Ramos (cell line): ENCODE measurements around the gene OR2Z1.
"Not testable (repeated sequence)": the region's sequence is repeated elsewhere in the genome, so short reads cannot be mapped to it uniquely, and the experiment has no call there.

Experiments
- in situ Hi-C: fragments of 300-500 bp; cut with MboI; formaldehyde crosslinking; loops from one replicate; pipeline ENCODE4 v1.14.3; 2022; ENCODE audit warnings: low sequenced_read_pairs; ENCODE audit not compliant: unreplicated experiment

Gene OR2Z1

DNA sequence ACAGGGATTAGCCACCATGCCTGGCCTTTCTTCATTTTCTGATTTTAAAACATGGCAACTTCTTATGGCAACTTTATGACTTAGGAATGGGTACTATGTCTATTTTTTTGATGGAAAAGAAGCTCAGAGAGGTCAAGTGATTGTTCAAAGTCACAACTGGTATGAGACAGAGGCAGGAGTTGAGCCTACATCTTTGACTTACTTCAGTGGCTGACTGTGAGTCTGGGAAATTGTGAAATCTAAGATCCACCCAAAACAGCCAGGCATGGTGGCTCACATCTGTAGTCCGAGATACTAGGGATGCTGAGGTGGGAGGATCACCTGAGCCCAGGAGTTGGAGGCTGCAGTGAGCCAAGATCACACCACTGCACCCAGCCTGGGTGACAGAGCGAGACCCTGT is 20.5 kb upstream of the OR2Z1 start:
- in situ Hi-C loops, result no loop called here

DNA sequence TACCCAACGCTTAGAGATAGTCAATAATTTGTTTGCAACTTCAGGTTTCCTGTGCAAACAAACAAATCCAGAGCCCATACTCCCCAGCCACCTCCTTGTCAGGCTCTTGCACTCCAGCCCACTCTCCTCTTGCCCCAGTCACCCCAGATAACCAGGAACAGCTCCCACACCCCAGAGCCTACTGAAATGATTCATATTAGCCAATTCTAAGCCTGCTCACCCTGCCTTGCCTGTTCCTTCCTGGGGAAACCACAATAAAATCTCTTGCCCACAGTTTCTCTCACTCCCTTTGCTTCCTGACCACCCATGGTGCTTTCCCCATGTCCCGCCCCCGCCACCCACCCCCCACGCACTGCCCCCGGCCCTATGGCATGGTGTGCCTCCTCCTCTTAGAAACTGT is 19.1 kb upstream of the OR2Z1 start:
- in situ Hi-C loops, result no loop called here

DNA sequence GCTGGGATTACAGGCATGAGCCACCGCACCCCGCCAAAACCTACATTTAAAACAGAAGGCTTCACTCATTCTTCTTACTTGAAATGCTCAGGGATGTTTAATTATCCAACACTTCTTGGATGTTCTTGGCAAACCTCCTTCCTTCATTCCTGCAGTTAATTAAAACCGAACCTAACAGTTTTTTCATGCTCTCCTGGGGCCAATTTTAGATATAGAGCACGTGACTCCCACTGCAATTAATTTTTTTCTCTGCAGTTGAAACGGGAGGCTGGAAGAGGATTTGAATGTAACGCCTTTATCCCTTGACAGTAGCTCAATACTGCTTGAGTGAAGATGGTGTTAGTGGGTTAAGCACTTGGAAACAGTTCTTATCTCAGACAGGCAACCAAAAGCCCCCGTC is 18.2 kb upstream of the OR2Z1 start:
- in situ Hi-C loops, result no loop called here

DNA sequence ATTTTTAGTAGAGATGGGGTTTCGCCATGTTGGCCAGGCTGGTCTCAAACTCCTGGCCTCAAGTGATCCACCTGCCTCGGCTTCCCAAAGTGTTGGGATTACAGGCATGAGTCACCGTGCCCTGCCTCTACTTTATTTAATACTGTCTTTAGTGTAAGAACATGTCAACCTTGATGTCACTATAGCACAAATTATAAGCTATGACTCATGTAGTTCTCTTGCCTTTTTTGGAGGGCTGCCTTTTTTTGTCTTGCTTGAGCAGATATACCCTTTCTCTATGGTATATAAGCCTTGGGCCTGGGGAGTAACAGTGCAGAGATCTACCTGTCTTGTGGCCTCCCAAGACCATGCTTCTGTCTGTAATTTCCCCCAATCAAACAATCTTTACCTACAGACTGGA is 16.1 kb upstream of the OR2Z1 start:
- in situ Hi-C loops, result not testable (repeated sequence)

DNA sequence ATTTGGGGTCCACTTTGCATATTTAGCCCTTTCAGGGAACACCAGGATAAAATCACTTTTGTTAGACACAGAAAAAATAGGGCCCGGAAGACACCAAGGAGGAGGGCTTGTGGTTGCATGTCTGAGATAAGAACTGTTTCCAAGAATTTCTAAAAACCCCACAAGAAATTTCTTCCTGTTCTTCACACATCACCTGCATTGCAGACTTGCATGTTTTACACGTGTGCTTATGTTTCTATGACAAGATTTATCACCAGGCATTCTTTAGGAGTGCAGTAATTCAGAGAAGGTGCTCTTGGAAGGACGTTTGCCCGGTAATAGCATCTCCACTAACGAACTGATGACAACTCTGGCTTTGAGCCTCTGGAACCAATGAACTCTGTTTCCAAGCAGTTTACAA is 15.7 kb upstream of the OR2Z1 start:
- in situ Hi-C loops, result no loop called here

DNA sequence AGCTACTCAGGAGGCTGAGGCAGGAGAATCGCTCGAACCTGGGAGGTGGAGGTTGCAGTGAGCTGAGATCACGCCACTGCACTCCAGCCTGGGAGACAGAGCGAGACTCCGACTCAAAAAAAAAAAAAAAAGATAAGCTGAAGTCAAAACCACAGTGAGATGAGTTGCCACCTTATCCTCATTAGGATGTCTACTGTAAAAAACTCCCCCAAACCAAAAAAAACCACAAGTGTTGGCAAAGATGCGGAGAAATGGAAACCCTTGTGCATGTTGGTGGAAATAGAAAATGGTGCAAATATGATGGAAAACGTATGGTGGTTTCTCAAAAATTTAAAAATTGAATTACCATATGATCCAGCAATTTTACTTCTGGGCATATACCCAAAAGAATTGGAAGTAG is 11.1 kb upstream of the OR2Z1 start:
- in situ Hi-C loops, result not testable (repeated sequence)

DNA sequence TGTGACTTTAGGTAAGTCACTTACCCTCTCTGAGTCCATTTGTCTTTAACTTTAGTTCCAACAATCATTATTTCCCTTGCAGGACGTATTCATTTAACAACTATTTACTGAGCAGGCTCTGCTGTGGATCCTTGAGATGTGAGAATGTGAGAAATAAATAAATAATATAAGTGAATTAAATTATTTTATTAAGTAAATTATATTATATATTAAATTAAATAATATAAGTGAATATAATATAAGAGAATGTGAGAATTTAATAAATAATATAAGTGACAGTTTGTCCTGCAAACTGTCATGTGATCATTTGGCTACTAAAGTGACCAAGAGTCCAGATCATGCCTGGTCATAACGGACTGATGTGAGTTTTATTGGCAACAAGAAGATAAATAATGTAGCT is 598 bp downstream of the OR2Z1 start:
- in situ Hi-C loops, result no loop called here

DNA sequence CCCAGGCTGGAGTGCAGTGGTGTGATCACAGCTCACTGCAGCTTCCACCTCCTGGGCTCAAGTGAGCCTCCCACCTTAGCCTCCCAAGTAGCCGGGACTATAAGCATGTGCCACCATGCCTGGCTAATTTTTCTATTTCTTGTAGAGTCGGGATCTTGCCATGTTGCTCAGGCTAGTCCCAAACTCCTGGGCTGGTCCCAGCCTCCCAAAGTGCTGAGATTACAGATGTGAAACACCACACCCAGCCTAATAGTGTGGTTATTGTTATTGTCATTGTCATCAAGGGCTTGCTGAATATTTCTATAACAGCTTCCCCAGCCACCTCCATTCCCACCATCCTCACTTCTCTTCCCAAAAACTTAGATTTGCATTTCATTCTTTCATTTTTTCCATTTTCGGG is 2.8 kb downstream of the OR2Z1 start:
- in situ Hi-C loops, result no loop called here

DNA sequence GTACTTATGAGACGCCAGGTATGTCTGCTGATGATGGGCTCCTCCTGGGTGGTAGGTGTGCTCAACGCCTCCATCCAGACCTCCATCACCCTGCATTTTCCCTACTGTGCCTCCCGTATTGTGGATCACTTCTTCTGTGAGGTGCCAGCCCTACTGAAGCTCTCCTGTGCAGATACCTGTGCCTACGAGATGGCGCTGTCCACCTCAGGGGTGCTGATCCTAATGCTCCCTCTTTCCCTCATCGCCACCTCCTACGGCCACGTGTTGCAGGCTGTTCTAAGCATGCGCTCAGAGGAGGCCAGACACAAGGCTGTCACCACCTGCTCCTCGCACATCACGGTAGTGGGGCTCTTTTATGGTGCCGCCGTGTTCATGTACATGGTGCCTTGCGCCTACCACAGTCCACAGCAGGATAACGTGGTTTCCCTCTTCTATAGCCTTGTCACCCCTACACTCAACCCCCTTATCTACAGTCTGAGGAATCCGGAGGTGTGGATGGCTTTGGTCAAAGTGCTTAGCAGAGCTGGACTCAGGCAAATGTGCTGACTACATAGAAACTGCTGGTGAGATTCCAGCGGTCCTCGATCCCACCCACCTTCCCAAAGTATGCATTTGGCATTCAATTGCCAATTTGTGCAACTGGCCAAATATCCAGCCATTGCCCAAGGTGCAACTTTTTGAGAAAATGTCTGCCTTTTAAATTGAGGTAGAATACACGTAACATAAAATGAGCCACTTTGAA is 10.2 kb downstream of the OR2Z1 start:
- in situ Hi-C loops, result no loop called here

DNA sequence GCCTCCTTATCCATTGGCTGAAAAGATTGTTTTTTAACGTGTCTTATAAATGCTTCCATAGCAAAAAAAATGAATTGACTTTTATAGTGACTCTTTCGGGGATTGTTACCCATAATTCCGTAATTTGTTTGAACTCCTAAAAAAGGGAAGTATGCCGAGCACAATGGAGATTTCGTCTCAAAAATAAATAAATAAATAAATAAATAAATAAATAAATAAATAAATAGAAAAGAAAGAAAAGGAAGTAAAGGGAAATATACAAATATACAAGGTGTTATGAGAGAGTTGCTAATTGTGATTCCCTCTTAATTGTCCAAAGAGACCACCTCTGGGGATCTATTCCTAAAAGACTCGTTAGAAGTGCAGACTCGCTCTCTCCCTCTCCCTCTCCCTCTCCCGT is 16.9 kb downstream of the OR2Z1 start:
- in situ Hi-C loops, result no loop called here

DNA sequence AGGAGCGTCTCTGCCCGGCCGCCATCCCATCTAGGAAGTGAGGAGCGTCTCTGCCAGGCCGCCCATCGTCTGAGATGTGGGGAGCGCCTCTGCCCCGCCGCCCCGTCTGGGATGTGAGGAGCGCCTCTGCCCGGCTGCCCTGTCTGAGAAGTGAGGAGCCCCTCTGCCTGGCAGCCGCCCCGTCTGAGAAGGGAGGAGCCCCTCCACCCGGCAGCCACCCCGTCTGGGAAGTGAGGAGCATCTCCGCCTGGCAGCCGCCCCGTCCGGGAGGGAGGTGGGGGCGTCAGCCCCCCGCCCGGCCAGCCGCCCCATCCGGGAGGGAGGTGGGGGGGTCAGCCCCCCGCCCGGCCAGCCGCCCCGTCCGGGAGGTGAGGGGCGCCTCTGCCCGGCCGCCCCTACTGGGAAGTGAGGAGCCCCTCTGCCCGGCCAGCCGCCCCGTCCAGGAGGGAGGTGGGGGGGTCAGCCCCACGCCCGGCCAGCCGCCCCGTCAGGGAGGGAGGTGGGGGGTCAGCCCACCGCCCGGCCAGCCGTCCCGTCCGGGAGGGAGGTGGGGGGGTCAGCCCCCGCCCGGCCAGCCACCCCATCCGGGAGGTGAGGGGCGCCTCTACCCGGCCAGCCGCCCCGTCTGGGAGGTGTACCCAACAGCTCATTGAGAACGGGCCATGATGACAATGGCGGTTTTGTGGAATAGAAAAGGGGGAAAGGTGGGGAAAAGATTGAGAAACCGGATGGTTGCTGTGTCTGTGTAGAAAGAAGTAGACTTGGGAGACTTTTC is 18.0 kb downstream of the OR2Z1 start:
- in situ Hi-C loops, result not testable (repeated sequence)

DNA sequence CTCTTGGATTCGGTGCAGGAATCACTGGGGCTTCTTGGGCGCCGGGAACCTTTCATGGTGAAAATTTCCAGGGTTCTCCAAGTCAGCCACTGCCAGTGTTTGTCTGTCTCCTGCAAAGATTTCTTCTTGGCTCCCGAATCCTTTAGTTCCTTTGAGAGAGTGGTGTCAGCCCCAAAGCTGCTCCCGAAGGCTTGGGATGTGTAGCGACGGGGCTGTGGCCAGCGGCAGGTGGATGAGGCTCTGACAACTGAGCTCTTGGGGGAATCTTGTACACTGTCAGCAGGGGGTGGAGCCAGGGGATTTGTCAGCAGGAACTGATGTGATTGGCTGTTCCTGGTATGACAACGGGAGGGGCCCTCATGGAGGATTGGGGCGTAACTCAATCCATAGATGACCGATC is 45.8 kb downstream of the OR2Z1 start:
- in situ Hi-C loops, result not testable (repeated sequence)

DNA sequence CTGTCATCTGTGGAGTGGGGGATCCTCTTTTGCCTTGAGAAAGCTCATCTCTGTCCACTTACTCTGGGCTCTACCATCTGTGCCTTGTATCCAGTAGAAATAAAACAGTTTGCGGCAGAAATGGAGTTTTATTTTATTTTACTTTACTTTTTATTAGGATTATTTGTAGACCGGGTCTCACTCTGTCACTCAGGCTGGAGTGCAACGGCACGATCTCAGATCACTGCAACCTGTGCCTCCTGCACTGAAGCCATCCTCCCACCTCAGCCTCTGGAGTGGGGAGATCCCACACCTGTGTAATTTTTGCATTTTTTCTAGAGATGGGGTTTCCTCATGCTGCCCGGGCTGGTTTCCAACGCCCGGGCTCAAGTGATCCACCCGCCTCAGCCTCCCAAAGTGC is 47.8 kb downstream of the OR2Z1 start:
- in situ Hi-C loops, result not testable (repeated sequence)

DNA sequence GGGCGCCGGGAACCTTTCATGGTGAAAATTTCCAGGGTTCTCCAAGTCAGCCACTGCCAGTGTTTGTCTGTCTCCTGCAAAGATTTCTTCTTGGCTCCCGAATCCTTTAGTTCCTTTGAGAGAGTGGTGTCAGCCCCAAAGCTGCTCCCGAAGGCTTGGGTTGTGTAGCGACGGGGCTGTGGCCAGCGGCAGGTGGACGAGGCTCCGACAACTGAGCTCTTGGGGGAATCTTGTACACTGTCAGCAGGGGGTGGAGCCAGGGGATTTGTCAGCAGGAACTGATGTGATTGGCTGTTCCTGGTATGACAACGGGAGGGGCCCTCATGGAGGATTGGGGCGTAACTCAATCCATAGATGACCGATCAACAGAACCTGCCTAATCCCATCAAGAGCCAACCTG is 52.2 kb downstream of the OR2Z1 start:
- in situ Hi-C loops, result not testable (repeated sequence)
